ENCODE measurements around the gene HYCC1.
"Not testable (repeated sequence)": the region's sequence is repeated elsewhere in the genome, so short reads cannot be mapped to it uniquely, and the experiment has no call there.

The HYCC1 gene

DNA sequence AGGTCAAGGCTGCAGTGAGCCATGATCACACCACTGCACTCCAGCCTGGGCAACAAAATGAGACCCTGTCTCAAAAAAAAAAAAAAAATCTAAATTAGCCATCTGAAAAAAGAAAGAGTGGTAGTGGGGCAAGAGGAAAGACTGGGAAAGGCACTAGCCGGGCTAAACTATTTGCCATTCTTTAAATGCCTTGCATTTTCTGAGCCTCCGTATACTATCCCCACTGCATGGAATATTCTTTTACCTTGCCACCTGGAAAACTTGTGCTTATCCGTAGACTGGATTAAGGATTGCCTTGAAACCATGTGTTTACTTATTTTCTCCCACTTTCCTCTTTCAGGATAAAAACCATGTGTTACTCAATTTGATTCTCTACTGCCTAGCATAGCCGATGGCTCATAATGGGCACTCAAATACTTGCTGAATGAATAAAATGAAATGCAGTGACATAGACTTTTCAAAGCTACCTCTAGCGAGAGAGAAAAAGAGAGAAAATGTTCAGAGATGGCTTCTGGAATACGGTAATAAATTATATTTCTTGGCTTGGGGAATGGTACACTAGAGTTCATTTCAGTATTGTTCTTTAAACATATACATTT, 30.6 kb downstream of the HYCC1 start:
- no peak for DNase-seq

DNA sequence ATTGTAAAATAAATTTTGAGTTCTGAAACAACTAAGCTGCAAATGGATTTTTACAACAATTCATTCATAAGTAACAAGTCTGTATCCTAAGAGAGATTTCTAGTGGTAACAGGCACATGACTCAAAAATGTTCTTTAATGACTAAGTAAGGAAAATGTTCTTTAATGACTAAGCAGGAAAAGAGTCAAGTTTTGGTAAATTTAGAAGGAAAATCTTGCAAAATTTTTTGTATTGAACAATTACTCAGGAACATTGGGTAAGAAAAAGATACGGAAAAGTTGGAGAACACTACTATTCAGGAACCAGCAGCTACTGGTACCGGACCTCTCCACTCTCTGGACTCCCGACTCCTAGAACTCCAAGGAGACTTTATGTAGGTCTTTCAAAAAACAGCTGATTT, 33.5 kb downstream of the HYCC1 start:
- no peak for DNase-seq

DNA sequence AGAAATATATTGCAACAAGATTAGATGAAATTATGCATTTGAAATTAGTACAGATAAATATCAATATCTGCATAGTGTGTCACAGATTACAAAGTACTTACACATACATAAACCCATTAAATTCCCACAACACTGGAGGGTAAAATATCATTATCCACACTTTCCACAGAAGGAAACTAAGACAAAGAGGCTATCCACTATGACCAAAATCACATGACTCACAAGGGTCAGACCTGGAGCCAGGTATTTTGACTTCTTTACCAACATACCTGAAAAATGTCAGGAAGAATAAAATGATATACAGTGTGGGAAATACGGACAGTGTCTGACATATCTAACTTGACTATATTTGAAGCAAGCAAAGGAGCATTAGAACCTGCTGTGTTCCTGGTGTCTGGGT, 34.1 kb downstream of the HYCC1 start:
- DNase-seq = no peak

DNA sequence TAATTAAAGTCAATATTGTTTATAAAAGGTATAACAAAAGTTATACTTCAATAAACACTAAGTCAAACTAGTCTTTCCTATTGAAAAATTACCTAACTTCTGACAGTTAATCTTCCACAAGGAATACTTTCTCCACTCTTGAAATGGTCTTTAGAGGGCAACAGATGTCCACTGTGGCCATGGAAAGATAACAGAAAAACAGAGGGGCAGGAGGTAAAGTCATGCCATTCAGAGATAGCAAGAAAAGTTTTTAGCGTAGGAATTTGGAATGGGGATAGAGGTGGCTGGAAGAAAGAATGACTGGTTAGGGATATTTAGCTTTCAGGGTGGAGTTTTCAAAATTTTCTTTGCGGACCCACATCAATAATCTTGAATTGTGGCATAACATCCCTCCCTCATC, 34.7 kb downstream of the HYCC1 start:
- DNase-seq = no peak

DNA sequence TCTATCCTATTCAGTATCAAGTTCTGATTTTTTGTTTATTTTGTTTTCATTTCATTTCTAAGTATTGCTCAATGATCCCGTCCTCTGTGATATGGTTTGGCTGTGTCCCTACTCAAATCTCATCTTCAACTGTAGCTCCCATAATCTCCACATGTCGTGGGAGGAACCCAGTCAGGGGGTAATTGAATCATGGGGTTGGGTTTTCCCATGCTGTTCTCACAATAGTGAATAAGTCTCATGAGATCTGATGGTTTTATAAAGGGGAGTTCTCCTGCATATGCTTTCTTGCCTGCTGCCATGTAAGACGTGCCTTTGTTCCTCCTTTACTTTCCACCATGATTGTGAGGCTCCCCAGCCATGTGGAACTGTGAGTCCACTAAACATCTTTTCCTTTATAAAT, 39.3 kb downstream of the HYCC1 start:
- not testable (repeated sequence) for DNase-seq

DNA sequence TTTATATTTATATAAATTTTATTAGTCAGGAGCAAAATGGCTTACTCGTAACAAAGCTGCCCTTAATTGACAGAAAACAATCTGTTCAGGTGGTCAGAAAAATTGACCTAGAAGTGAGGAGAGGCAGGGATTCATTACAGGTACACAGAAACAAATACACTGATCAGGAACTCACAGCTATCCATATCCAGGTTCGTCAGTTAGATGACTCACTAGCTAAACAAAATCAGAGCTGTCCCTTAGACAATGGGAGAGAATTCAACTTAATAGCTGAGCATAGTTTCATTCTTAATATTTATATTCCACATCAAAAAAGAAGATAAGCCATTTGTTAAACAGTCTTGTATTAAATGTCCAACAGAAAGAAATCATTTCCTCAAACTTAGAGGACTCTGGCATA, 41.7 kb downstream of the HYCC1 start:
- no peak for DNase-seq

DNA sequence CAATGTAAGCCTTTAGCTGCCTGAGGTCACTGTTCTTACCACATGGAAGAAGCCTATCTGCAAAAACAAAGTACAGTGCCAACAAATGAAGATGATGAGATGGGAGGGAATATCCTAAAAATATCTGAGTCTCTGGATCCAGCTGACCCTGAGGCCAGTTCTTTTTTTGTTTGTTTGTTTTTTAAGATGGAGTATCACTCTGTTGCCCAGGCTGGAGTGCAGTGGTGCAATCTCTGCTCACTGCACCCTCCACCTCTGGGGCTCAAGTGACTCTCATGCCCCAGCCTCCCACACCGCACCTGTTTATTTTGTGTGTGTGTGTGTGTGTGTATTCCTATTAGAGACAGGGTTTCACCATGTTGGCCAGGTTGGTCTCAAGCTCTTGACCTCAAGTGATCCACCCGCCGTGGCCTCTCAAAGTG, 44.9 kb downstream of the HYCC1 start:
- DNase-seq = no peak
